Activated gamma-delta T cell treated with anti-CD3 and anti-CD28 coated beads, Interleukin-2, amount 50 U/mL, for 16 hours (primary cell): Measurements from ENCODE around the gene ATRX.
"Not testable (repeated sequence)": the region's sequence is repeated elsewhere in the genome, so short reads cannot be mapped to it uniquely, and the experiment has no call there.

Experiments used
- DNase-seq: peaks from one replicate; pipeline ENCODE4 v3.0.0-alpha.2; 2020; ENCODE audit warnings: low read depth

Gene ATRX

DNA sequence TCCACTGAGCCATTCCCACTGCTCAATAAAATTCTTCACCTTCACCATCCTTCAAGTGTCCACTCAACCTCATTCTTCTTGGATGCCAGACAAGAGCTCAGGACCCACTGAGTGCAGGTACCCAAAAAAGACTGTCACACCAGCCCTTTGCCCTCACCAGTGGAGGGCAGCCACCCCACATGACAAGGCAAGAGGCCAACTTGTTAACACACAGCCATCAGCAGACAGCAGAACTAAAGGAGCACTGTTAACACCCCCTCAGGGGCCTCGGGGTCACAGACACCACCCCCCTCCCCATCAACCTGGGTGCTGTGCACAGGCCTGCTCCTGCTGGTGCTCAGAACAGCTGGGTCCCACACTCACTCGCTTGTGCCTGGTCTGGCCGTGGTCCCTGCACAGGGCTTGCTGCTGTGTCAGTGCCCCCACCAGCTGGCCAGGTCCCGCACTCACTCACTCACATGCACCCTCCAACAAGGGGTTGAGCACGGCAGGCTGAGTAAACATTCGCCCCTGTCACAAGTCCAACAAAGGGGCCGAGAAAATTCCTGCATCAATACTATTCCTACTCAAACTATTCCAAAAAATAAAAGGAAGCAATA lies 54.1 kb downstream of the ATRX start:
- no peak for DNase-seq

DNA sequence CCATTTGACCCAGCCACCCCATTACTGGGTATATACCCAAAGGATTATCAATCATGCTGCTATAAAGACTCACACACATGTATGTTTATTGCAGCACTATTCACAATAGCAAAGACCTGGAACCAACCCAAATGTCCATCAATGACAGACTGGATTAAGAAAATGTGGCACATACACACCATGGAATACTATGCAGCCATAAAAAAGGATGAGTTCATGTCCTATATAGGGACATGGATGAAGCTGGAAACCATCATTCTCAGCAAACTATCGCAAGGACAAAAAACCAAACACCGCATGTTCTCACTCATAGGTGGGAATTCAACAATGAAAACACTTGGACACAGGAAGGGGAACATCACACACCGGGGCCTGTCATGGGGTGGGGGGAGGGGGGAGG lies 59.9 kb downstream of the ATRX start:
- DNase-seq: not testable (repeated sequence)

DNA sequence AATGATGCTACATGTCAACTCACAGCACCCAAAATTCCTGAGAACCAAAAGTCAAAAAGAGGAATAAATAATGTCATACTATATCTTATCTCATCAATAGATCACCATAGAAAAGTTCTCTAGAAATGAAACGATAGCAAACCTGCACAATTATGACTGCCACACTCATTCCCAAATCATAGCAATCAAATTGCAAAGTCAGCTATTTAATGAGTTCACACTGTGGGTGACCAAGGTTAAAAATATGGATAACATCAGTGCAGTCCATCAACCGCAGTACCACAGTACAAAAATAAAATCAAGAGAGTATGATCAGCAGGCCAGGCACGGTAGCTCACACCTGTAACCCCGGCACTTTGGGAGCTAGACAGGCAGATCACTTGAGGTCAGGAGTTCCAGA lies 62.3 kb downstream of the ATRX start:
- no peak for DNase-seq

DNA sequence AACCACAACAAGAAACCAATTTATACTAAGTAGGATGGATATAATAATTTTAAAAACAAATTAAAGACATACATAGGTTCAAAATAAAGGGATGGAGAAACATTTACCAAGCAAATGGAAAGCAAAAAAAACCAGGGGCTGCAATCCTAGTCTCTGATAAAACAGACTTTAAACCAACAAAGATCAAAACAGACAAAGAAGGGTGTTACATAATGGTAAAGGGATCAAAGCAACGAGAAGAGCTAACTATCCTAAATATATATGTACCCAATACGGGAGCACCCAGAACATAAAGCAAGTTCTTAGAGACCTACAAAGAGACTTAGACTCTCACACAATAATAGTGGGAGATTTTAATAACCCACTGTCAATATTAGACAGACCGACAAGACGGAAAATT lies 66.6 kb downstream of the ATRX start:
- DNase-seq: no peak

DNA sequence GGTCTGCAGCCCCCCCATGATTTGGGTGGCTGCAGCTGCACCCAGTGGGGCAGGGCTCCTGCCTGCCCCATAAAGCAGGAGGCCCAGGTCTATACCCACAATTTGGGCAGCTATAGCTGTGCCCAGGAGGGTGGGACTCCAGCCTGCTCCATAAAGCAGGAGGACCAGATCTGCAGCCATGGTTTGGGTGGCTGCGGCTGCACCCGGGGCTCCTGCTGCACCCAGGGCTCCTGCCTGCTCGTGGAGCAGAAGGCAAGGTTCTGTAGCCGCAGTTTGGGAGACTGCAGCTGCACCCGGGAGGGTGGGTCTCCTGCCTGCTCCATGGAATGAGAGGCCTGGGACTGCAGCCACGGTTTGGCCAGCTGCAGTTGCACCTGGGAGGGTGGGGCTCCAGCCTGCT lies 81.1 kb downstream of the ATRX start:
- DNase-seq: no peak

DNA sequence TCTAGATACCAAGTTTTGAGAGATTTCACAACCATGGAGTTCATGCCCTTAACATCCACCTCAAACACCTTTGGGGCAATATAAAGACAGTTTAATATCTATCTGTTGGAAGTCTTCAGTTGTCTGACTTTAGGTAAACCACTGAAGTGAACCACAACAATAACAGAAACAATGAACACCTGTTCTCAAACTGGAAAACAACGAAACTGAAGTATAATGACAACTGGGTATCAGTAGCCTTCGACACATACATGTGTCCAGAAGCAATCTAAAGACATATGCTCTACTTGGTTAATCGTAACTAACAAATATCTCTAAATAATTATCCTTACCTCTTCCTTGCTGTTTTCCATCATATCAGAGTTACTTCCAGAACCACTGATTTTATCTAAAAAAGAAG lies 87.8 kb downstream of the ATRX start:
- DNase-seq: no peak

DNA sequence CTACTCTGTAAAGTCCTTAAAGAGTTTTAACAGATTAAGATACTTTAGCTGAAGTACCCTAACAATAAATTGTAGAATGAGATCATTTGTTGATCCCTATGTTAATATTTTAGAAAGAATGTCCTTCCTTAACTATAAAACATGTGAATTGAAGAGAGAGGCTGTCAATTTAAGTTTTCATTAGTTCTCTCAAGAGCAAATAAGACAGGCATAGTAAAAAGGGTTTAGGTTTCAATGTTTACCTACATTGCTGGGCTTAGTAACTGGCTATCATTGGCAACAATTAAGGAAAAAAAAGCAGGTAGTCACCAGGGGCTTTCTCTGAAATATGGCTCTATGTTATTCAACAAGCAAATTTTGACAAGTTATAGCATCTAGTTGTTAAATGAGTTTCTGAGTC lies 91.5 kb downstream of the ATRX start:
- no peak for DNase-seq

DNA sequence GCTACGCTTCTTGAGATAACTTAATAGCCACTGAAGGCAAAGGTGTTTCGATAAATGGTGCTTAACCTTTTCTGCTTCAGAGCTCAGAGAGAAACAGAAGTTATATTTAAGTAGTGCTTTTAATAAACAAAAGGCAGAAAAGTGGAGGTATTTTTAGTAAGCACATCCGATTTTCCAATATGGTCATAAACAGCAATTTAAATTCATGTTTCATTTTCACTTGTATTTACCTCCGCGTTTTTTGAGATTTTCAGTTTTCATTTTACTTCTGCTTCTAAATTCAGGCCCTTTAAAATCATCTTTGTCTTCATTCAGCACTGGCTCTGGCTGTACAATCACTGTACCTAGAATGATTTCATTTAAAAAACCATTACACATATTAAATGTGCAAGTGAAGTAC lies 92.4 kb downstream of the ATRX start:
- DNase-seq: no peak

DNA sequence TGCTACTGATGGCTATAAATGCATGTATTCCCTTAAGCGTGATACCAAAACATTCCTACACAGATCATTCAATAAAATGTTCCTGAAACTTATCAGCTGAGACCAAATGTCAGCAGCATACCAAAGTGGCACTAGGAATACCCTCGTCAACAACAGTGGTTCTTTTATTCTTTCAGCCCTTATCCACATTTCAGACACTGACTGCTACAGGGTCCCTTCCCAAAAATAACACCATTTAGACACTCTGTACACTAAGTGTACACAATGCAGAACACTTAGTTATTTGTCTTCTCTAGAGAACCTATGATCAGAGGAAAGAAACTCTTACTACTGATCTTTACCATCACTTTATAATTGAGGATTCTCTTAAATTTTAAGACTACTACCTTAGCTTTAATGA lies 94.1 kb downstream of the ATRX start:
- no peak for DNase-seq

DNA sequence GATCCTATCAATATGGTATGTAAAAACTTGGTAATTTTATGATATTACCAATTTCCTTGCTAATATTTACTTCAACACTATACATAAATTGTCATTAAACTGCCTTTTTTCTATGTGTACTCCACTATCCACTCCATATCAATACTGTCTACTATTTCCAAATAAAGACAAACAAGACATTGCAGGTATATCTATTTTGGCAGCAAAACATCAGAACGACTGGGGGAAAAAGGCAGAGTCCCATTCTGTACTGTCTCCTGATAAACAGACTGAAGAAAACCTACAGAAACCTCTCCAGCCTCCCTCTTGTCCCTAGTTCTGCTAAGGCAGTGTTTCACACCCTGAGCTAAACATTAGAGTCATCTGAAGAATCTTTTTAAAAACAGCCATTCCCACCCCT lies 96.6 kb downstream of the ATRX start:
- no peak for DNase-seq

DNA sequence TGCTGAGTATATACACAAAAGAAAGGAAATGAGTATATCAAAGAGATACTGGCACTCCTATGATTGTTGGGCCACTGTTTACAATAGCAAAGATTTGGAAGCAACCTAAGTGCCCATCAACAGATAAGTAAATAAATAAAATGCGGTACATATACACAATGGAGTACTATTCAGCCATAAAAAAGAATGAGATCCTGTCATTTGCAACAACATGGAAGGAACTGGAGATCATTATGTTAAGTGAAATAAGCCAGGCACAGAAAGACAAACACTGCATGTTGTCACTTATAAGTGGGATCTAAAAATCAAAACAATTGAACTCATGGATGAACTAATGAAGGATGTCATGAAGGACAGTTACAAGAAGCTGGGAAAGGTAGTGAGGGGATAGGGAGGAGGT lies 100.3 kb downstream of the ATRX start:
- DNase-seq: not testable (repeated sequence)

DNA sequence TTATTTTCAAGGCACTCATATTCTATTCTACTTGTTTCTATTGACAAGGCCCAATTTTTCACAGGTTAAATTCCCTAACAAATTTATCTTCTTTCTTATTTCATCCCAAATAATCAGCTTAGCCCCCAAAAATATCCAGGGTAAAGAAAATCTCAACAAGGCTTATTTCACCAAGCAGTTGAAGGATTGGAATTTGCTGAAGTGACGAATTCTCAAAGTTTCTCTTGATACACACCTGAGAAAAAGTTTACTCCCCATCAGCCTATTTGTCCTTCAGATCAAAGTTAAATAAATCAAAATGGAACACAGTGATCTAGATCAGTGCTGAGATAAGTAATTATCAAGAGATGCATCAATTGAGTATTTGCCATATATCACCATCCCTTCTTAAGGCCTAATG lies 106.9 kb downstream of the ATRX start:
- no peak for DNase-seq

DNA sequence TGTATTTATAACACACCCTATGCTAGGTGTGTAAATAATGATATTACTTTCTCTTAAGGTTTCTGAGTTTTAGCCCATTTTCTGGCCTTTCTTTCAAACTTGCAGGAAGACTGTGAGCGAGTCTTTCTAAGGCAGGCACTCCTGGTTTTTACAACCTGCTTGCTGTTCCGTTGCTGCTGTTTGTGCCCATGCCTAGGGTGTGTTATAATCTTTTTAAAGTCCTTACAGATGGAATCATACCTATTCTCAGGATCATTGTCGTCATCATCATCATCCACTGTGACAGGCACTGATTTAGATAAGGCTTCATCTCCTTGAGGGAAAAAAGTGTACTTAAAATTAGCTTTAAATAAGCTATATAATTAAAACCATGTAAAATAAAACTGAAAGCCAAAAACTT lies 110.0 kb downstream of the ATRX start:
- DNase-seq: no peak

DNA sequence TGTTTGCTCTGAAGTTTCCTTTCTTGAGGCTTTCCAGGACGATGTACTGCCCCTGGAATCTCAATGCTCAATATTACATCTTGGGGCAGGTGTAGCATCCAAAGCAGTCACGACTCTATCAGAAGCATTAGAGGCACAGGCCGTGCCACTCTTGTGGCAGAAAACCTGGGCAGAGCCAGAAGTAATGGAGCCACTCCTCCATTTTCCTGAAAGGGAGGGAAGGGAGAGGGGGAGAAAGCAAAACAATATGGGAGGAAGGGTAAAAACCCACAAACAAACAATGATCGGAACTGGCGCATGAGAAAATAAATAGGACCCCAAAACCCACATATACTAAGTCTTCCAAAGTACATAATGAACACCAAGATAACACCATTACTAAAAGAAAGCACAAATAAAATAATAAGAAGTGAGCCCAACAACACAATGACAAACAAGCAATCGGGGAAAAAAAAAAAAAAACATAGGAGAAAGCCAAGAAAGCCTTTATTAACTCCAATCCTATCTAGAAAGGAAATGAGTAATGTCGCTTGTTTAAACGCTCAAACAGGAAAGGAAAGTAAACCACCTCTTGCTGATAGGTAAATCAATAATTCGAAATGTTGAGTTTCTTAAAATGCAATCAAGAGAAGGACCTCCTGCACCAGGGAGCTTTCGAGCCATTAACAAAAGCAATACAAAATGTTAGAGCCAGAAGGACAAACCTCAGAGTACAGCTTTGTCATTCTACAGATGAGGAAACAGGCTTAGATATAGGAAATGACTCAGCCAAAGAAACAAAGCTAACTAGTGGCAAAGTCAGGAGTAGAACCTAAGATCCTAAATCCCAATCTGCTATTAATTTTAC lies 117.4 kb downstream of the ATRX start:
- no peak for DNase-seq

DNA sequence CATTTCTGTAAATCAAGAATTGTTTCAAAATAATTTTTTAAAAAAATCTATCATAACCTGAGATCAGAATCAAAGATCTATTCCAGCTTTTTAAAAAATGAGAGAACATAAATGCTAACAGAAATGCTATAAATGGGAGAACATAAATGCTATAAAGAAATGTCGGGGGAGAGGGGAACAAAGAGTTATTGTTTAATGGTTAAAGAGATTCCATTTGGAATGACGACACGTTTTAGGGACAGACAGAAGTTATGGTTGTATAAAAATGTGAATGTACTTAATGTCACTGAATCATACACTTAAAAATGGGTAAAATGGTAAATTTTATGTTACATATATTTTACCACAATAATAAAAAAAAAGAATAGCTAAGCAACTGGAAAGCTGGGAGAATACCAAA lies 127.1 kb downstream of the ATRX start:
- DNase-seq: no peak

DNA sequence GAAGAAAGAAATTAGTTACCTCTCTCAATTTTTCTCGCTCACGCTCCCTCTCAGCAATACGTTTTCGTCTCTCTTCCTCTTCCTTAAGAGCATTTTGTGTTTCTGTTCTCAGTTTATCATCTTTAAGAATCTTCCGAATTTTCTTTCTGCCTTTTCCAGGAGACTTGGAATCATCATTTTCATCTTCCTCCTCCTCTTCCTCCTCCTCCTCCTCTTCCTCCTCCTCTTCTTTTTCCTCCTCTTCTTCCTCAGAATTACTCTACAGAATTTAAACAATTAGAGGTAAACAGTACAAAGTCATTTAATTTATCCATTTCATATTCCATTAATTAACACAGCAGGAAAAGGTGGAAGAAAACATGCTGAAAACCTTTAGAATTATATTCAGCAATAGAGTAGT lies 133.9 kb downstream of the ATRX start:
- DNase-seq: no peak

DNA sequence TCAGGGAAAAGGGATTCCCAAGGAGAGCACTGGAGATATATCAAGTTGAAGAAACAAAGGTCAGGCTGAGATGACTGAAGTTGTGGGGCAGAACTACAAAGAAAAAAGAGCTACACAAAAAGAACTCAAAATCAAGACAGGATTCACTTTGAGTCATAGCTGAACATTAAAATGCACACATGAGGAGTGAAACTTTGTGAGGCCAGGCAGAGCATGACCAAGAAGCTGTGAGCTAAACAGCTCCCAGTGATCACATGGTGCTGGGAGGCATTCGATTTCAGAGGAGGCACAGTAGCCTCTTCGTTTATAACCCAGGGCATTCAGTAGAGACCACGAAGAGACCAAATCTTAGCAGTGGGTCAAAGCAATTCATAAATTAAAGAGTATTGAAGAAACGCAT lies 145.3 kb downstream of the ATRX start:
- DNase-seq: no peak

DNA sequence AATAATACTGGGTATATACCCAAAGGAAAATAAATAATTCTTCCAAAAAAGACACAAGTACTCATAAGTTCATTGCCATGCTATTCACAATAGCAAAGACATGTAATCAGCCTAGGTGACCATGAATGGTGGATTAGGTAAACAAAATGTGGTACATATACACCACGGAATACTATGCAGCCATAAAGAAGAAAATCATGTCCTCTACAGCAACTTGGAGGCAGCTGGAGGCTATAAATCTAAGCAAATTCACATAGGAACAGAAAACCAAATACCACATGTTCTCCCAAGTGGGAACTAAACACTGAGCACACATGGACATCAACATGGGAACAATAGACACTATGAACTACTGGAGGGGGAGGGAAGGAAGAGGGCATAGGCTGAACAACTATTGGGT lies 146.2 kb downstream of the ATRX start:
- no peak for DNase-seq

DNA sequence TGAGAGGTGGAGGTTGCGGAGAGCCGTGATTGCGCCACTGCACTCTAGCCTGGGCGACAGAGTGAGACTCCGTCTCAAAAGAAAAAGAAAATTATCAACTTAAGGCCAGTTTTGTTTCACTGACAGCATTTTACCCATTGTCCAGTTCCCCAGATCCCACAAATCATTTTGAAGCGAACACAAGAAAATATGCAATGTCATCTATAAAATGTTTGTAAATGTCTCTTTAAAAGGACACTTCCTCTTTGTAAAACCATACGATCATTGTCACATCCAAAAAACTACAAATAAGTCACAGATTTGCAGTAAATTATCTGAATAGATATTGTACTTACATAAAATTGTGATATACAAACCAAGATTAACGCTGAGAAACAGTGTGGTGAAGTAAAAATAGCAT lies 147.6 kb downstream of the ATRX start:
- DNase-seq: no peak

DNA sequence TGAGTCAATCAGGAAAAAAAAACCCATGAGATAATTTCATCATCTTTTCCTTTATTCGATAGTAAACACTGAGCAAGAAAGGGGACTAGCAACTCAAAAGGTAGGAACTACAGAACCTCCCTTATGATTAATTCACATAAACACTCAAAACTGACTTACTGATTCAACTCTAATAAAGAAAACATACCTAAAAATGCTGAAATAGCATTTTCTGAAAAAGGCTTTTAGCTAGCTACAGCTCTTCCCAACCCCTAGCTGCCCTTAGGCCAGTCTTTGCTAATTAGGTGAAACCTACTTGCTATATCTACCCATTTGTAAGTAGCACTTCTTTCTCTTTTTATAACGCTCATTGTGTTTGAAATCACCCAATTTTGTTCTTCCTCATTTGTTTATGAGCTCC lies 150.6 kb downstream of the ATRX start:
- no peak for DNase-seq

DNA sequence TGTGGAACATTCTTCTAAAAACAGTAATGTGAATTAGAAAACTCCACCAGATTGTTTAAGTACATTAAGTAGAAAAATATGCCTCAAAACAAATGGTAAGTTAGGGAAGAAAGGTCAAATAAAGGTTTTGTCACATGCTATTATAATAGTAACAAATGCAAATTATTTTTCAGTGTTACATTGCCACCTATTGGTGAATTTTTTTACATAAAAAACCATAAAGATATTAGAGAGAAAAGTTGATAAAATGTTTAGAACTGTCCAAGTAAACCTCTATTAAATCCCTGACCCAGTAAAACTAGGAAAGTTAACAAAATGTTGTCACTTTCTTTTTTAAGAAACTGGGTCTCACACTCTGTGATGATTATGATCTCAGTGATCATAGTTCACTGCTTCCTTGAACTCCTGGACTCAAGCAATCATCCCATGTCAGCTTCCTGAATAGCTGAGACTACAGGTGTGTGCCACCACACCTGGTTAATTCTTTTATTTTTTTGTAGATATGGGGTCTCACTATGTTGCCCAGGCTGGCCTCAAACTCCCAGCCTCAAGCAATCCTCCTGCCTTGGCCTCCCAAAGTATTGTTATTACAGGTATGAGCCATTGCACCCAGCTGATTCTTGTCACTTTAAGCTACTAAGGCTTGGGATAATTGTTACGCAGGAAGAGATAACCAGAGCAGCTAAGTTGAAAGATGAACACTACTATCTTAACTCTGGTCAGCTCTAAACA lies 157.6 kb downstream of the ATRX start:
- no peak for DNase-seq

DNA sequence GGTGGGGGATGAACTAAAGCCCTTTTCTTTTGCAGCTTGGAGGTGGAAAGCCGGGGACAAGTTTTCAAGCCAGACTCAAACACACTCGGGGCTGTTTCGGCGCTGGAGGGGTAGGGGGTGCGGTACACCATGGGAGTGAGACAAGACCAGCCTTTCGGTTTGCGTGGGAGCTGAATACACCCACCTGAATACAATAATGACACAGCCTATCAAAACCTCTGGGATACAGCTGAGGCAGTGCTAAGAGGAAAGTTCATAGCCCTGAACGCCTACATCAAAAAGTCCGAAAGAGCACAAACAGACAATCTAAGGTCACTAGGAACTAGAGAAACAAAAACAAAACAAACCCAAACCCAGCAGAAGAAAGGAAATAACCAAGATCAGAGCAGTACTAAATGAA lies 163.3 kb downstream of the ATRX start:
- DNase-seq: peak; percentile 3

DNA sequence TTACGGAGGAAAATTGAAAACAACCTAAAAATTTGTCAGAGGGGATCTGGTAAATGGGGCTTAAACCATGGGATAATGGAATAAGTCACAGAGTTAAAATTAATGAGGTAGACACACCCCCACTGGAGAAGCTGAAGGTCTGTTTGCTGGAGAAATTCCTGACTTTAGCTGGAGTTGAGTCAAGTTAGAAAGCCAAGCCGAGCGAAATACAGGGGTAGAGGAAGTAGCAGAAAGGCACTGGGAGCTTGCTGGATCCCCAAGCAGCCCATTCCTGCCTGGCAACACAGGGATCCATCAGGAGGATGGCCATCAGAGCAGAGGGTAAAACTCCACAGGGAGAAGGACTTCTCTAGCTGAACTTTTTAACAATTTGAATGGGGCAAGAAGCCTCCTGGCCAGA lies 163.8 kb downstream of the ATRX start:
- no peak for DNase-seq
